GM13977 (cell line): Measurements from ENCODE around the gene CORO7.
"Not testable (repeated sequence)": the region's sequence is repeated elsewhere in the genome, so short reads cannot be mapped to it uniquely, and the experiment has no call there.

Experiments used
- DNase-seq: peaks from one replicate; pipeline ENCODE4 v3.0.0; 2012; ENCODE audit warnings: low spot score
- in situ Hi-C: fragments of 300-500 bp; cut with MboI; formaldehyde crosslinking; loops from one replicate; pipeline ENCODE4 v1.12.0; 2022; ENCODE audit warnings: low sequenced_read_pairs, low pct_unique_long_range_greater_than_20kb, mixed read lengths, inconsistent platforms; ENCODE audit not compliant: unreplicated experiment
- TF ChIP-seq, protein P1 (sequence below): IDR thresholded peaks from 2 replicates; pipeline ENCODE4 v1.5.1; 2012; ENCODE audit warnings: mild to moderate bottlenecking, control low read depth; ENCODE audit not compliant: insufficient read depth; ENCODE audit errors: extremely low read depth, missing control alignments

The CORO7 gene

DNA sequence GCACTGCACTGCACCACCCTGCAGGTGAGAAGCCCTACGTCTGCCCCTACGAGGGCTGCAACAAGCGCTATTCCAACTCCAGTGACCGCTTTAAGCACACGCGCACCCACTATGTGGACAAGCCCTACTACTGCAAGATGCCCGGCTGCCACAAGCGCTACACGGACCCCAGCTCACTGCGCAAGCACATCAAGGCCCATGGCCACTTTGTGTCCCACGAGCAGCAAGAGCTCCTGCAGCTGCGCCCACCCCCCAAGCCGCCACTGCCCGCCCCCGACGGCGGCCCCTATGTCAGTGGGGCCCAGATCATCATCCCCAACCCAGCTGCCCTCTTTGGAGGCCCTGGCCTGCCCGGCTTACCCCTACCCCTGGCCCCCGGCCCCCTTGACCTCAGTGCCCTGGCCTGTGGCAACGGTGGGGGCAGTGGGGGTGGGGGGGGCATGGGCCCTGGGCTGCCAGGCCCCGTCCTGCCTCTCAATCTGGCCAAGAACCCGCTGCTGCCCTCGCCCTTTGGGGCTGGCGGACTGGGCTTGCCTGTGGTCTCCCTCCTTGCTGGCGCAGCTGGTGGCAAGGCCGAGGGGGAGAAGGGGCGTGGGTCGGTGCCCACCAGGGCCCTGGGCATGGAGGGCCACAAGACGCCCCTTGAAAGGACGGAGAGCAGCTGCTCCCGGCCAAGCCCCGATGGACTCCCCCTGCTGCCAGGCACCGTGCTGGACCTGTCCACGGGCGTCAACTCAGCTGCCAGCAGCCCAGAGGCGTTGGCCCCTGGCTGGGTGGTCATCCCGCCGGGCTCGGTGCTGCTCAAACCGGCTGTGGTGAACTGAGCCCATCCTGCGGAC is 79.5 kb downstream of the CORO7 start:
- in situ Hi-C loops, result no loop called here
- DNase-seq, result no peak
- TF ChIP-seq, protein P1, sequence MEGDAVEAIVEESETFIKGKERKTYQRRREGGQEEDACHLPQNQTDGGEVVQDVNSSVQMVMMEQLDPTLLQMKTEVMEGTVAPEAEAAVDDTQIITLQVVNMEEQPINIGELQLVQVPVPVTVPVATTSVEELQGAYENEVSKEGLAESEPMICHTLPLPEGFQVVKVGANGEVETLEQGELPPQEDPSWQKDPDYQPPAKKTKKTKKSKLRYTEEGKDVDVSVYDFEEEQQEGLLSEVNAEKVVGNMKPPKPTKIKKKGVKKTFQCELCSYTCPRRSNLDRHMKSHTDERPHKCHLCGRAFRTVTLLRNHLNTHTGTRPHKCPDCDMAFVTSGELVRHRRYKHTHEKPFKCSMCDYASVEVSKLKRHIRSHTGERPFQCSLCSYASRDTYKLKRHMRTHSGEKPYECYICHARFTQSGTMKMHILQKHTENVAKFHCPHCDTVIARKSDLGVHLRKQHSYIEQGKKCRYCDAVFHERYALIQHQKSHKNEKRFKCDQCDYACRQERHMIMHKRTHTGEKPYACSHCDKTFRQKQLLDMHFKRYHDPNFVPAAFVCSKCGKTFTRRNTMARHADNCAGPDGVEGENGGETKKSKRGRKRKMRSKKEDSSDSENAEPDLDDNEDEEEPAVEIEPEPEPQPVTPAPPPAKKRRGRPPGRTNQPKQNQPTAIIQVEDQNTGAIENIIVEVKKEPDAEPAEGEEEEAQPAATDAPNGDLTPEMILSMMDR, result no peak

DNA sequence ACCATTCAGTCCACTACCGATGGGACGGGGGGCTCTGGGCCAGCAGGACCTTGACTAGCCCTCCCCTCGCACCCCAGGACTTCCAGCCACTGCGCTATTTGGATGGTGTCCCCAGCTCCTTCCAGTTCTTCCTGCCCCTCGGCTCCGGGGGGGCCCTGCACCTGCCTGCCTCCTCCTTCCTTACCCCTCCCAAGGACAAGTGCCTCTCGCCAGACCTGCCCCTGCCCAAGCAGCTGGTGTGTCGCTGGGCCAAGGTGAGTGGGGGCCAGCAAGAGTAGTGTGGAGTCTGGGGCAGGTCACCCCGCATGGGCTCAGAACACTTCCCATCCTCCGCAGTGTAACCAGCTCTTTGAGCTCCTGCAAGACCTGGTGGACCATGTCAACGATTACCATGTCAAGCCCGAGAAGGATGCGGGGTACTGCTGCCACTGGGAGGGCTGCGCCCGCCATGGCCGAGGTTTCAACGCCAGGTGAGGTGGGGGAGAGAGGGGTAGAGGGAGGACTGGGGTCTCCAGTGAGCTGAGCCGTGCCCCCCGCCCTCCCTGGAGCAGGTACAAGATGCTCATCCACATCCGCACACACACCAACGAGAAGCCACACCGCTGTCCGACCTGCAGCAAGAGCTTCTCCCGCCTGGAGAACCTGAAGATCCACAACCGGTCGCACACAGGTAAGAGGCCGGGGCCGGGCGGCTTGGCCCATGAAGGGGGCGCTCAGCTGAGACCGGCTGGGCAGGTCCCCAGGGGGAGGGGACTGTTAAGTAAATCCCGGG is 81.5 kb downstream of the CORO7 start:
- in situ Hi-C loops, result loop anchor here (5.0 kb wide), 1 partner anchor 48 kb away; no protein-coding TSS in a partner anchor
- TF ChIP-seq, protein P1, result no peak
- no peak for DNase-seq

DNA sequence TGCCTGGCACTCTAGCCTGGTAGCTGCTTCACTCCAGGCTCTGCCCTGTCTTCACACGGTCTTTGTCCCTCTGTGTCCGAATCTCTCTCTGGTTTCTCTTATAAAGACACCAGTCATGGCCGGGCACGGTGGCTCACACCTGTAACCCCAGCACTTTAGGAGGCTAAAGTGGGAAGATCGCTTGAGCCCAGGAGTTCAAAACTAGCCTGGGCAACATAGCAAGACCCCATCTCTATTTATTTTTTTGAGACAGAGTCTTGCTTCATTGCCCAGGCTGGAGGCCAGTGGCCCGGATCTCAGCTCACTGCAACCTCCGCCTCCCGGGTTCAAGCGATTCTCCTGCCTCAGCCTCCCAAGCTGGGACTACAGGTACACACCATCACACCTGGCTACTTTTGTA is 82.7 kb downstream of the CORO7 start:
- DNase-seq, result not testable (repeated sequence)
- in situ Hi-C loops, result loop anchor here (5.0 kb wide), 1 partner anchor 46 kb away; no protein-coding TSS in a partner anchor

DNA sequence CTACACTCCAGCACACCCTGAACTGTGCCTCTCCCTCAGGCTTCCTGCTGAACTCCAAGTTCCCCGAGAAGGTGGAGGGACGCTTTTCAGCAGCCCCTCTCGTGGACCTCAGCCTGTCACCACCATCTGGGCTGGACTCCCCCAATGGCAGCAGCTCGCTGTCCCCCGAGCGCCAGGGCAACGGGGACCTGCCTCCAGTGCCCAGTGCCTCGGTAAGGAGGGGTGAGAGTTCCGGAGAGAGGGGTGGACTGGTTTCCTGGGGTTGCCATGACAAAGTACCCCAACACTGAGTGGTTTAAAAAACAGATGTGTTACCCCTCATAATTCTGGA is 83.1 kb downstream of the CORO7 start:
- TF ChIP-seq, protein P1, result no peak
- in situ Hi-C loops, result loop anchor here (5.0 kb wide), 1 partner anchor 46 kb away; no protein-coding TSS in a partner anchor

DNA sequence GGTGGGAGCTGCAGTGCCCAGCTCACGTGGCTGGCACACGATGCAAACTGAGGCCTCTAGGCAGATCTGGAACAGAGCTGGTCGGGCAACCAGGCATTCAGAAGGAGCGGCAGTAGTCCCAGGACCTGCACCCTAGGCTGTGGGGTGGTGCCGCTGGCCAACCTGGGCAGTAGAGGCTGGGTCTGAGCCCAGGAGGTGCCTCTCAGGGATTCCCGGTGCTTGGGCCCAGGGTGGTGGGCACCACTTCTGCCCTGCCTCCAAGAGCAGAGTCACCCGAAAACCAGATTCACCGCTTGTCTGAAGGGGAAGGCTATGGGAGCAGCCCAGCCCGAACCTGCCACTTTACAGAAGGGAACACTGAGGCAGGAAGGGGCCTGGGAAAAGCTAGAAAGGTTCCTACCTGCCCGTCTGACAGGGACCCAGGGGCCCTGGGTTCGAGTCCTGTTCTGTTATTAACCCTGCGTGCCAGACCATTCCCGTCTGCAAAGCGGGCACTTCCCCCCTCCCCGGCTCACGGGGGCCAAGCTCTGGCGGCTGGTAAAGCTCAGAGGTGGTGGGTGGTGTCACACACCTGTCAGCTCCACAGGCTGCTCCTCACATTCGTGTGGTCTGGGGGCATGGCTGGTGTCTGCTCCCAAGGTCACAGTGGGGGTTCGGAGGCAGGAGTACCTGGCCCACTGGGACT is 83.6 kb downstream of the CORO7 start:
- TF ChIP-seq, protein P1, result no peak
- DNase-seq, result no peak
- in situ Hi-C loops, result loop anchor here (5.0 kb wide), 1 partner anchor 45 kb away; no protein-coding TSS in a partner anchor

More for the DNA sequence above, 83.1 kb downstream of the CORO7 start:
- DNase-seq, result no peak

DNA sequence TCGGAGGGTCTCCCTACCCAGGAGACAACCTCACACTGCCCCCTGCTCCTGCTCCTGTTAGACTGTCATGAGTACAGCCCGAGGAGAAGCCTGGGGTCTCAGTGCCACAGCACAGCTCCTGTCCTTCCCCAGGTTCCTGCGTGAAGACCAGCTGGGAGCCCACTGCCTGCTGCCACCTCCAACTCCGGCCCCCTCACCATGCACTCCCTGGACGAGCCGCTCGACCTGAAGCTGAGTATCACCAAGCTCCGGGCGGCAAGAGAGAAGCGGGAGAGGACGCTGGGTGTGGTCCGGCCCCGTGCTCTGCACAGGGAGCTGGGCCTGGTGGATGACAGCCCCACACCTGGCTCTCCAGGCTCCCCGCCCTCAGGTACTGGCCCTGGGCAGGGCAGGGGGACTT is 84.3 kb downstream of the CORO7 start:
- in situ Hi-C loops, result loop anchor here (5.0 kb wide), 1 partner anchor 45 kb away; no protein-coding TSS in a partner anchor
- DNase-seq, result no peak
- TF ChIP-seq, protein P1, result no peak
